K562 treated with DMSO at 1 percent for 24 hours (cell line): Measurements from ENCODE around the gene TRPC4. TPM values are rescaled to one million over a fixed set of nuclear protein-coding genes. Genes with fewer than 3 reads are reported as not detected.

Experiments used
- total RNA-seq: library from RNA; unstranded; fragments of 300-600 nt; gene quantifications from 2 replicates; pipeline ENCODE4 v1.2.3, GENCODE V29; 2022; ENCODE audit warnings: low read depth; ENCODE audit not compliant: insufficient read depth

Gene TRPC4
- not detected in 2 replicates for total RNA-seq

DNA sequence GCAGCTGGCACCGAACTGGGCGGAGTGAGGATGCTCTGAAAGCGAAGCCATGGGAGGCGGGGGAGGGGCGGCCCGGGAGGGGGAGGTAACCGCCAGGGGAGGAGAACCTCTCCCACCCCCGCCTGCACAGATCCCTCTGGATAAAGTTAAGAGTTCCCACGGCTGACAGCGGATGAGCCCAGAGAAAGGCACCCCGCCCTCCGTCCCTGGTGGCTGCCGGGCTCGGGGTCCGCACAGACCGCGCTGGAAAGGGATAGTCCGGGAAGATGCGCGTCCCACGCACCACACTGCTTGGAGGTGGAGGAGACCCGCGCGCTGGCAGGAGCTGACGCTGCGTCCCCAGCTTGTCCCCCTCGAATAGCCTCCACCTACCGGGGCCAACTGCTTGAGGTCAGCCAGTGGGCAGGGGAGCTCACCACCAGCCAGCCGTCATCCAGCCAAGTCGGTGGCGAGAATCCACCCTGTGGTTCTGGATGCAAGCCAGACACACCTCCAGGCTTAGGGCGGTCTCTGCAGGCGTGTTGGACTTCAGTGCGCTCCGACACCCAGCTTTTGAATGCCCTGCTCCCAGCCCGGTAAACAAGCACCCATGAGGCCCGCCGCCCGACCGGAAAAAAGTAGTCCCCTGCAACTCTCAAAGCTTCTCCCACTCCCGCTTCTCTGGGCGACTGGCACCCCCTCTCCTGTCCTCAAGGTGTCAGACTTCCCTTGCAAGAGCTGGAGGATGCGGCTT, at the start of gene TRPC4:
Gene TRPC4 (minus strand): TSS at position 17 of the 733 bp plus-strand sequence. CDS start 86,439 bp downstream, outside the sequence.

DNA sequence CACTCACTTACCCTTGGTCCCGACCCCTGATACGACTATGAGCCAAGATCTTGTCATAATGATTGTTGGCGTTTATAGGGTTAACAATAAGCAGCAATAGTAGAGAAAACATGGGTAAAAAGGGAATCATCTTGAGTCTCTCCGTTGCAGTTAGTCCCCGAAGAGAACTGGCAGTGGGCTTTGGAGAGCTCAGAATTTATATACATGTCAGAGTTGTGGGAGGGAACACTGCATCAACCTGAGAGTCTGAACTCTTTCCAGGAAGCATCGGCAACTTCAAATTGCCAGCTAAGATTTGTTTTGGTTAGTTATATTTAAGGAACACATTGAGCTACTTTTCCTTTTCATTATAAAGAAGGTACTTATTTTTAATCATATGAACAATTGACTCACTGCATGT, 271.0 kb downstream of the TRPC4 start, which contains the start of gene POSTN:
Gene POSTN (minus strand): TSS at position 172 of the 400 bp plus-strand sequence. CDS start 42 bp downstream, at position 130.

